A549 (cell line): ENCODE measurements around the gene TRIO. TPM values are rescaled to one million over a fixed set of nuclear protein-coding genes. Genes with fewer than 3 reads are reported as not detected.
A peak's percentile ranks its signal among the peaks of the same experiment; 100 is the strongest.

ENCODE experiments used
- ATAC-seq, 2 experiments: fragments of 200-7000 bp in 1 of 2; fragments of >200 bp in 1 of 2; cut with Nextera tagmentation in 1 of 2; cut with Tn5 transposase in 1 of 2; 3 replicates each; pipeline versions ENCODE4 v1.8.0 to v1.9.1; 2018 to 2020; ENCODE audit warnings: mild to moderate bottlenecking in 1 of 2, moderate library complexity in 1 of 2
- CTCF ChIA-PET: fragments of 300-600 bp; sonication (Branson Sonifier 250); formaldehyde crosslinking; extraction: SDS; loops from one replicate; lab custom pipeline; 2021; ENCODE audit warnings: antibody characterized with exemption, inconsistent platforms; lab: Yijun Ruan, JAX
- POLR2A ChIA-PET: fragments of 350-600 bp; formaldehyde crosslinking; extraction: SDS; loops from one replicate; lab custom pipeline; 2021; ENCODE audit warnings: antibody characterized with exemption, inconsistent platforms; lab: Yijun Ruan, JAX
- DNase-seq, 2 experiments: peaks; one replicate each; pipeline versions ENCODE4 v3.0.0 to v3.0.0-alpha.2; 2011 to 2016; ENCODE audit warnings: low read depth in 1 of 2, low spot score in 1 of 2
- FAIRE-seq: peaks from 2 replicates; lab custom pipeline; 2011; peaks lifted over from hg19 to GRCh38; lab: Jason Lieb, UNC
- H3K27ac ChIP-seq, 2 experiments: fragments of >200 bp; sonication (Bioruptor Twin); formaldehyde crosslinking; 3 replicates each; pipeline ENCODE4 v1.5.1; 2016 to 2017
- H3K4me1 ChIP-seq: fragments of >200 bp; sonication (Bioruptor Twin); formaldehyde crosslinking; 3 replicates; pipeline ENCODE4 v1.6.1; 2016
- H3K4me2 ChIP-seq: fragments of >200 bp; sonication (Bioruptor Twin); formaldehyde crosslinking; 3 replicates; pipeline ENCODE4 v1.6.1; 2016
- H3K4me3 ChIP-seq: fragments of >200 bp; sonication (Bioruptor Twin); formaldehyde crosslinking; 3 replicates; pipeline ENCODE4 v1.5.1; 2016
- H3K9me3 ChIP-seq: fragments of >200 bp; sonication (Bioruptor Twin); formaldehyde crosslinking; 3 replicates; pipeline ENCODE4 v1.6.1; 2016
- BHLHE40 ChIP-seq: IDR thresholded peaks from 2 replicates; pipeline ENCODE4 v1.6.1; 2012; ENCODE audit warnings: low read depth, low read length, inconsistent platforms
- HOXA7 ChIP-seq: fragments of 250-450 bp; sonication (Bioruptor Pico); IDR thresholded peaks from 2 replicates; pipeline ENCODE4 v1.5.0; 2020; ENCODE audit warnings: mild to moderate bottlenecking, moderate library complexity
- JUN ChIP-seq, 2 experiments: fragments of >200 bp; sonication (Bioruptor Twin); formaldehyde crosslinking; IDR thresholded peaks; 2 replicates in 1 of 2; 3 replicates in 1 of 2; pipeline ENCODE4 v1.6.1; 2016 to 2017
- KDM1A ChIP-seq: fragments of 200-600 bp; sonication (generic); IDR thresholded peaks from 2 replicates; pipeline ENCODE4 v1.6.1; 2016; ENCODE audit warnings: low read depth, mild to moderate bottlenecking
- MAZ ChIP-seq: fragments of 150-350 bp; IDR thresholded peaks from 2 replicates; pipeline ENCODE4 v1.6.1; 2014; ENCODE audit warnings: antibody characterized with exemption, low read depth, low read length, borderline replicate concordance
- POLR2A ChIP-seq: IDR thresholded peaks from 2 replicates; pipeline ENCODE4 v1.6.1; 2012; ENCODE audit warnings: mild to moderate bottlenecking, low read length
- RAD21 ChIP-seq, 2 experiments: fragments of >200 bp in 1 of 2; sonication (Bioruptor Twin) in 1 of 2; formaldehyde crosslinking in 1 of 2; IDR thresholded peaks in 1 of 2; conservative IDR thresholded peaks in 1 of 2; 2 replicates in 1 of 2; 3 replicates in 1 of 2; pipeline ENCODE4 v1.6.1; 2012 to 2018; ENCODE audit warnings: inconsistent platforms in 1 of 2
- RARB ChIP-seq: fragments of 250-450 bp; sonication (Bioruptor Pico); IDR thresholded peaks from 2 replicates; pipeline ENCODE4 v1.8.0; 2021; ENCODE audit warnings: mild to moderate bottlenecking, moderate library complexity
- RCOR1 ChIP-seq: fragments of 150-350 bp; IDR thresholded peaks from 2 replicates; pipeline ENCODE4 v1.6.1; 2014; ENCODE audit warnings: antibody characterized with exemption, low read length, low read depth
- SMC3 ChIP-seq: fragments of >200 bp; sonication (Bioruptor Twin); formaldehyde crosslinking; IDR thresholded peaks from 3 replicates; pipeline ENCODE4 v1.6.1; 2018; ENCODE audit warnings: inconsistent platforms
- ZC3H11A ChIP-seq: fragments of 450-650 bp; IDR thresholded peaks from 2 replicates; pipeline ENCODE4 v1.6.1; 2014; ENCODE audit warnings: antibody characterized with exemption, mild to moderate bottlenecking
- ZFP36 ChIP-seq: fragments of 450-650 bp; IDR thresholded peaks from 2 replicates; pipeline ENCODE4 v1.6.1; 2014; ENCODE audit warnings: borderline replicate concordance; ENCODE audit not compliant: partially characterized antibody
- WGBS: methylation state at CpG from one replicate; pipeline ENCODE4 v1.1.6; 2017; ENCODE audit errors: missing lambda C conversion rate; 5-methylcytosine and 5-hydroxymethylcytosine counted together
- polyA plus RNA-seq, 4 experiments: library from polyadenylated mRNA; depleted of rRNA in 3 of 4; stranded (reverse); fragments of >200 nt; fragmentation: RNase III in 1 of 4; extraction: RNeasy Plus Mini Kit Qiagen cat#74134 plus additional on column Dnase treatment in 1 of 4; gene quantifications; 2 replicates in 3 of 4; 3 replicates in 1 of 4; pipeline ENCODE4 v1.2.3, GENCODE V29; 2011 to 2017
- TF ChIP-seq, protein P1 (sequence below): fragments of 250-450 bp; sonication (Bioruptor Pico); IDR thresholded peaks from 2 replicates; pipeline ENCODE4 v1.5.0; 2020; ENCODE audit warnings: low read depth, mild to moderate bottlenecking, moderate library complexity
- TF ChIP-seq, protein P2 (sequence below): fragments of >200 bp; sonication (Bioruptor Twin); formaldehyde crosslinking; IDR thresholded peaks from 3 replicates; pipeline ENCODE4 v1.5.1; 2016
- TF ChIP-seq, protein P3 (sequence below): fragments of 250-450 bp; sonication (Bioruptor Pico); IDR thresholded peaks from 2 replicates; pipeline ENCODE4 v1.5.0; 2021; ENCODE audit warnings: mild to moderate bottlenecking, moderate library complexity, borderline replicate concordance
- TF ChIP-seq, protein P4 (sequence below): fragments of >200 bp; sonication (Bioruptor Twin); formaldehyde crosslinking; IDR thresholded peaks from 2 replicates; pipeline ENCODE4 v1.6.1; 2016
- TF ChIP-seq, protein P5 (sequence below): IDR thresholded peaks from 2 replicates; pipeline ENCODE4 v1.6.1; 2012

Gene TRIO
- polyA plus RNA-seq, 2 of the 4 experiments (the other 2 are of a cell fraction), result 47.5 to 79.0 TPM

DNA sequence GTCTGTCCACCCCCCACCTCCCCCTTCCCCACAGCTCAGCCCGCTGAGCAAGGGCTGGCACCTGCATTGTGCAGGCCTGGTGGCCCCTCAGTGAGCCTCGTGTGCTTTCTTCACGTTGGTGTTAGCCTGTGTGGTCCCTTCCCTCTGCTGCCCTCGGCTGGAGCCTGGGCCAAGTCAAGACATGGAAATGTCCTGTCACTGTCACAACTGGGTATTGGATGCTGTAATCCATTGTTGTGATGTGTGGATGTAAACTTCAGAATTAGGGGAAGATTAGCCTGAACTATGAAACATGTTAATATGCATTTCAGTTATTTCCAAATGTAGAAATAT is 103.9 kb downstream of the TRIO start:
- FAIRE-seq, result no peak
- Histone ChIP-seq H3K4me1 (peaks cover 48% of the 10 kb centered on the region), H3K9me3 (no peaks in the 10 kb centered on the region), H3K27ac (peak overlapping the region in 1 of 2 experiments; percentile 7; a peak in 3 of 6 replicates), H3K4me3 (no peak overlapping the region), H3K4me2 (no peak overlapping the region)
- TF ChIP-seq, protein P1, sequence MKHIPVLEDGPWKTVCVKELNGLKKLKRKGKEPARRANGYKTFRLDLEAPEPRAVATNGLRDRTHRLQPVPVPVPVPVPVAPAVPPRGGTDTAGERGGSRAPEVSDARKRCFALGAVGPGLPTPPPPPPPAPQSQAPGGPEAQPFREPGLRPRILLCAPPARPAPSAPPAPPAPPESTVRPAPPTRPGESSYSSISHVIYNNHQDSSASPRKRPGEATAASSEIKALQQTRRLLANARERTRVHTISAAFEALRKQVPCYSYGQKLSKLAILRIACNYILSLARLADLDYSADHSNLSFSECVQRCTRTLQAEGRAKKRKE (CRISPR knock-in tag), result no peak
- no peak for TF ChIP-seq ZC3H11A
- TF ChIP-seq, protein P2, sequence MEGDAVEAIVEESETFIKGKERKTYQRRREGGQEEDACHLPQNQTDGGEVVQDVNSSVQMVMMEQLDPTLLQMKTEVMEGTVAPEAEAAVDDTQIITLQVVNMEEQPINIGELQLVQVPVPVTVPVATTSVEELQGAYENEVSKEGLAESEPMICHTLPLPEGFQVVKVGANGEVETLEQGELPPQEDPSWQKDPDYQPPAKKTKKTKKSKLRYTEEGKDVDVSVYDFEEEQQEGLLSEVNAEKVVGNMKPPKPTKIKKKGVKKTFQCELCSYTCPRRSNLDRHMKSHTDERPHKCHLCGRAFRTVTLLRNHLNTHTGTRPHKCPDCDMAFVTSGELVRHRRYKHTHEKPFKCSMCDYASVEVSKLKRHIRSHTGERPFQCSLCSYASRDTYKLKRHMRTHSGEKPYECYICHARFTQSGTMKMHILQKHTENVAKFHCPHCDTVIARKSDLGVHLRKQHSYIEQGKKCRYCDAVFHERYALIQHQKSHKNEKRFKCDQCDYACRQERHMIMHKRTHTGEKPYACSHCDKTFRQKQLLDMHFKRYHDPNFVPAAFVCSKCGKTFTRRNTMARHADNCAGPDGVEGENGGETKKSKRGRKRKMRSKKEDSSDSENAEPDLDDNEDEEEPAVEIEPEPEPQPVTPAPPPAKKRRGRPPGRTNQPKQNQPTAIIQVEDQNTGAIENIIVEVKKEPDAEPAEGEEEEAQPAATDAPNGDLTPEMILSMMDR, result no peak
- TF ChIP-seq SMC3, result no peak
- TF ChIP-seq, protein P3, sequence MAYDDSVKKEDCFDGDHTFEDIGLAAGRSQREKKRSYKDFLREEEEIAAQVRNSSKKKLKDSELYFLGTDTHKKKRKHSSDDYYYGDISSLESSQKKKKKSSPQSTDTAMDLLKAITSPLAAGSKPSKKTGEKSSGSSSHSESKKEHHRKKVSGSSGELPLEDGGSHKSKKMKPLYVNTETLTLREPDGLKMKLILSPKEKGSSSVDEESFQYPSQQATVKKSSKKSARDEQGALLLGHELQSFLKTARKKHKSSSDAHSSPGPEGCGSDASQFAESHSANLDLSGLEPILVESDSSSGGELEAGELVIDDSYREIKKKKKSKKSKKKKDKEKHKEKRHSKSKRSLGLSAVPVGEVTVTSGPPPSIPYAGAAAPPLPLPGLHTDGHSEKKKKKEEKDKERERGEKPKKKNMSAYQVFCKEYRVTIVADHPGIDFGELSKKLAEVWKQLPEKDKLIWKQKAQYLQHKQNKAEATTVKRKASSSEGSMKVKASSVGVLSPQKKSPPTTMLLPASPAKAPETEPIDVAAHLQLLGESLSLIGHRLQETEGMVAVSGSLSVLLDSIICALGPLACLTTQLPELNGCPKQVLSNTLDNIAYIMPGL, result no peak
- TF ChIP-seq MAZ, result no peak
- TF ChIP-seq HOXA7, result no peak
- TF ChIP-seq, protein P4, sequence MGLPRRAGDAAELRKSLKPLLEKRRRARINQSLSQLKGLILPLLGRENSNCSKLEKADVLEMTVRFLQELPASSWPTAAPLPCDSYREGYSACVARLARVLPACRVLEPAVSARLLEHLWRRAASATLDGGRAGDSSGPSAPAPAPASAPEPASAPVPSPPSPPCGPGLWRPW, result no peak
- no peak for TF ChIP-seq JUN (IDR thresholded peaks at IDR 0.05)
- TF ChIP-seq RAD21 (conservative IDR thresholded peaks at IDR 0.05 in 1 of 2, IDR thresholded peaks at IDR 0.05 in 1 of 2), result no peak
- no peak for TF ChIP-seq POLR2A
- TF ChIP-seq ZFP36, result no peak
- no peak for TF ChIP-seq RARB (CRISPR knock-in tag)
- 51% methylated on average over 3 of the region's 4 CpGs for WGBS
- POLR2A ChIA-PET, result no interaction called here
- peak; percentile 25 to 39; a peak in 3 of 6 replicates for ATAC-seq
- no peak for DNase-seq
- CTCF ChIA-PET, result interaction anchor here (0.6 to 2.3 kb wide), 2 partner anchors 93 to 104 kb away, joined by 3 to 5 read pairs; partner anchors contain the start of gene TRIO

DNA sequence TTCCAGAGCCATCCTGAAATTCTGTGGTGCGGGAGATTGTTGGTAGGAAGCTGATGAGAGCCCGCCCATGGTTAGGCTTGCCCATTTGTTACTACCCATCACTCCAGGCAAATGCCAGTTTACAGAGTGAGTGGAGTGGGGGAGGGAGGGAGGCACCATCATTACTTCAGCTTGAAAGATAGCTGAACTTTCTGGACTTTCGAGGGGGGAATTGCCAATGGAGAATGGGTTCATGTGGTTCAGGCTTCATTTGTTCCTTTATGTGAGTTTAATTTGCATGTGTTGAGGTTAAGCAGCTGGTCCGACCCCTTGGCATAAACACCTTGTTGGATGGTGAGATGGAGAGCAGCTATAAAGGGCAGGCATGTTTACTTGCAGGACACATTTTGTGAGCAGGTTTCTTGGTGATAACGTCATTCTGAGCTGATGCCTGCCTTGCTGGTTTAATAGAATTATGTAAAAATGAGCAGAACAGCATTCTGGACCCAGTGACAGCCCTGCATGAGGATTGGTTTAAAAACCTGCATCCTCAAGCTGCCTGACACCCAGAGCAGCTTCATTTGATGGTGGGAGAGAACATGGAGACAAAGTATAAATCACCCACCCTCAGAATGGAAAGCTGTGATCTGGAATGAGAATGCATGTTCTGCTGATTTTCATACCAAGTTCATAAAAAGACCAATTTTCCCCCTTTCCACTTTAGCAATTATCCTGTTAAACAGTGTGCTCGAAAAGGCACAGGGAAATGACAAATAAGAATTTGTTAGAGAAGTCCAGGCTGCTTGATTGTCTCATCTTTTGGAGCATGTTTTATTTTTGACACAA is 106.3 kb downstream of the TRIO start:
- CTCF ChIA-PET, result interaction anchor here (0.6 to 1.9 kb wide), 6 partner anchors 9 to 262 kb away, joined by 3 to 10 read pairs (median 4); partner anchors contain the start of gene TRIO
- no peak for ATAC-seq
- 89% methylated on average over 6 of the region's 6 CpGs for WGBS
- Histone ChIP-seq H3K4me2 (0 out of 3 replicates have a peak overlapping the region, but pooled peaks have one; percentile 1), H3K4me1 (peaks cover 36% of the 10 kb centered on the region), H3K27ac (peak overlapping the region in 1 of 2 experiments; percentile 73; a peak in 3 of 6 replicates), H3K9me3 (peaks cover 13% of the 10 kb centered on the region), H3K4me3 (no peak overlapping the region)
- no peak for DNase-seq
- POLR2A ChIA-PET, result interaction anchor here (0.6 kb wide), 1 partner anchor 38 kb away, joined by 3 read pairs; no protein-coding TSS in a partner anchor
- FAIRE-seq, result no peak
- TF ChIP-seq KDM1A (no peak), BHLHE40 (no peak), RAD21 (conservative IDR thresholded peaks at IDR 0.05 in 1 of 2, IDR thresholded peaks at IDR 0.05 in 1 of 2) (no peak), RCOR1 (no peak), ZC3H11A (no peak), SMC3 (no peak)
- TF ChIP-seq, protein P5, sequence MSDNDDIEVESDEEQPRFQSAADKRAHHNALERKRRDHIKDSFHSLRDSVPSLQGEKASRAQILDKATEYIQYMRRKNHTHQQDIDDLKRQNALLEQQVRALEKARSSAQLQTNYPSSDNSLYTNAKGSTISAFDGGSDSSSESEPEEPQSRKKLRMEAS, result no peak
- TF ChIP-seq, protein P4, result no peak
